Heart right ventricle (tissue), 16 donors: ENCODE measurements around the gene OSBPL8. TPM values are rescaled to one million over a fixed set of nuclear protein-coding genes. Genes with fewer than 3 reads are reported as not detected.

Experiments
- ATAC-seq, 8 donors: fragments of 200-7000 bp; cut with Tn5 transposase; one replicate each; pipeline ENCODE4 v1.9.1; 2020; ENCODE audit warnings: mild to moderate bottlenecking in 8 of 8, moderate library complexity in 8 of 8, moderate number of reproducible peaks in 1 of 8
- DNase-seq, 2 donors: peaks; one replicate each; pipeline ENCODE4 v3.0.0-alpha.2; 2020
- H3K27ac ChIP-seq, 10 donors: fragments of 200-600 bp; sonication (generic) in 2 of 10; one replicate each; pipeline versions ENCODE4 v1.5.0 to v1.8.0; 2020 to 2022; ENCODE audit warnings: mild to moderate bottlenecking in 3 of 10
- H3K27me3 ChIP-seq, 7 donors: fragments of 200-600 bp; one replicate each; pipeline ENCODE4 v1.8.0; 2021 to 2022; ENCODE audit warnings: mild to moderate bottlenecking in 2 of 7
- H3K36me3 ChIP-seq, 9 donors: fragments of 200-600 bp; sonication (generic) in 1 of 9; one replicate each; pipeline versions ENCODE4 v1.5.0 to v1.8.0; 2020 to 2022; ENCODE audit warnings: mild to moderate bottlenecking in 2 of 9
- H3K4me1 ChIP-seq, 9 donors: fragments of 200-600 bp; sonication (generic) in 1 of 9; one replicate each; pipeline versions ENCODE4 v1.5.0 to v1.8.0; 2020 to 2022; ENCODE audit warnings: mild to moderate bottlenecking in 4 of 9
- H3K4me3 ChIP-seq, 10 donors: fragments of 200-600 bp; sonication (generic) in 2 of 10; one replicate each; pipeline versions ENCODE4 v1.5.0 to v1.8.0; 2020 to 2022; ENCODE audit warnings: mild to moderate bottlenecking in 7 of 10, moderate library complexity in 2 of 10
- H3K9me3 ChIP-seq, 11 donors: fragments of 200-600 bp in 10 of 11; sonication (generic) in 2 of 11; one replicate each; pipeline versions ENCODE4 v1.5.0 to v1.8.0; 2013 to 2022; ENCODE audit warnings: mild to moderate bottlenecking in 2 of 11, control low read depth in 1 of 11, moderate library complexity in 1 of 11
- WGBS, 2 donors: extraction: QIAGEN DNeasy Blood & Tissue Kit; methylation state at CpG; one replicate each; pipeline ENCODE4 v1.1.7; 2013; ENCODE audit warnings: inconsistent platforms in 1 of 2; 5-methylcytosine and 5-hydroxymethylcytosine counted together
- intact Hi-C, 10 donors: fragments of 100-400 bp; cut with DNase I; formaldehyde crosslinking; loops; one replicate each; pipeline versions ENCODE4 v1.11.1 to v1.14.2; 2022
- polyA plus RNA-seq, 2 donors: library from polyadenylated mRNA; stranded (reverse); fragments of 200-250 nt; gene quantifications; one replicate each; pipeline ENCODE4 v1.2.3, GENCODE V29; 2013
- total RNA-seq, 10 donors: library from RNA; stranded (reverse); fragmentation: NEBNext Ultra II Directional in 3 of 10; extraction: Animal tissue kit (Norgen Biotek cat#: 25700) in 3 of 10; gene quantifications; one replicate each; pipeline versions ENCODE4 v1.2.1 to v1.2.4, GENCODE V29; 2021 to 2023
- TF ChIP-seq, protein P1 (sequence below), 9 donors: fragments of 200-600 bp; sonication (generic) in 2 of 9; IDR thresholded peaks; one replicate each; pipeline versions ENCODE4 v1.5.0 to v1.8.0; 2021 to 2022; ENCODE audit warnings: antibody characterized with exemption in 9 of 9, mild to moderate bottlenecking in 5 of 9, moderate library complexity in 1 of 9
- donor health status: Arrhythmogenic right ventricular cardiomyopathy.
- donor health status: ischemic (EF 13 %, LVEDD 7.1; RV severe dilation, severe dysfunction).
- donor health status: healthy with polysubstance abuse.
- donor health status: DM: no; HTN: yes; CAD: no.
- donor health status: DM: no; HTN: no; CAD: no.
- donor health status: ischemic (EF 25% LVEDD 6.9; RV normal size, moderate dysfunction).
- donor health status: ischemic (EF 25% LVEDD 5.7; RV mildly dilated, moderate dysfunction).
- donor health status: healthy.
- donor health status: DM: yes; HTN: yes; CAD: no.
- donor health status: Ischemic cardiomyopathy.
- donor health status: ischemic (EF 35%, LVEDD 5.7; RV mildly dilated, moderate dysfunction).
- donor health status: nonischemic (EF 11% LVEDD 7.7; RV severe dilation, severe dysfunction).
- donor health status: DM: yes; HTN: yes; CAD: no.
- donor health status: PGD.
- donor health status: ischemic (EF 29% LVEDD 5.4; RV normal size, mild dysfunction).
- donor health status: nonischemic (EF 23%, LVEDD 6.1; RV moderate dilation, normal function).

The OSBPL8 gene
- total and polyA plus RNA-seq, 12 donors, result 5.6 to 50.0 (median 33.3) TPM

DNA sequence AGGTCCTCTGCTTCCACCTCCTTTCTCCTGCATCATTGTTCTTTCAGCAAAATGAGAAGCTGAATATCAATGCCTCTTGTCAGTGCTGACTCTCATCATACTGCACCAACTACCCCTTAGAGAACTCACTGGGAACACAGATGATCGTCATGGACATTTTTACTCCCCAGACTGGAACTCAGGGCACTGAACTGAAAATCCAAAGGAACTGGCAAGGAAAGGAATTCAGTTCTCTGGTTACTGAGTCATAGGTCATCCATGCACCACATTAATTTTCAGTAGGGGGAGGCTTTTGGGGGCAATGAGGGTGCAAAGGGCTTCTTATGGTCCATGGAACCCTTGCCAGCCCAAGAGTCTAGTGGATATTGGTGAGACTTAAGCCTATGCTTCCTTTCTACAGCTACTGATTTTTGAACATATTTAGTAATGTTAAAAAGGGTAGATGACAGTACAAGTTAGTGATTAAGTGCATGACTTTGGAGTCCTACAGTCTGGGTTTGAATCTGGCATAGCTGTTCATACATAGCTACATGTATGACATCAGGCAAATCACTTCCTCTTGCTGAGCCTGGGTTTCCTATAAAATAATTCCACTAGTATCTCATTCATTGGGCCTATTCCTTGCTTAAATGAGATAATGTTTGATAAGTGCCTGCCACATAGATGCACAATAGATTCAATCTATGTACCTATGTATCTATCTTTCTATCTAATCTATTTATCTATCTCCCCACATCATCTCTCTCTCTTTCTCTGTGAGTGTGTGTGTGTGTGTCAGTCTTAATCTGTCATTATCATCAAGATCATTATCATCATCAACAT is 240.6 kb downstream of the OSBPL8 start:
- WGBS, 2 donors, result 82 to 89% methylated on average over 1 of the region's 1 CpG
- intact Hi-C loops, result no loop called here
- no peak overlapping the region for H3K27ac ChIP-seq
- TF ChIP-seq, protein P1, sequence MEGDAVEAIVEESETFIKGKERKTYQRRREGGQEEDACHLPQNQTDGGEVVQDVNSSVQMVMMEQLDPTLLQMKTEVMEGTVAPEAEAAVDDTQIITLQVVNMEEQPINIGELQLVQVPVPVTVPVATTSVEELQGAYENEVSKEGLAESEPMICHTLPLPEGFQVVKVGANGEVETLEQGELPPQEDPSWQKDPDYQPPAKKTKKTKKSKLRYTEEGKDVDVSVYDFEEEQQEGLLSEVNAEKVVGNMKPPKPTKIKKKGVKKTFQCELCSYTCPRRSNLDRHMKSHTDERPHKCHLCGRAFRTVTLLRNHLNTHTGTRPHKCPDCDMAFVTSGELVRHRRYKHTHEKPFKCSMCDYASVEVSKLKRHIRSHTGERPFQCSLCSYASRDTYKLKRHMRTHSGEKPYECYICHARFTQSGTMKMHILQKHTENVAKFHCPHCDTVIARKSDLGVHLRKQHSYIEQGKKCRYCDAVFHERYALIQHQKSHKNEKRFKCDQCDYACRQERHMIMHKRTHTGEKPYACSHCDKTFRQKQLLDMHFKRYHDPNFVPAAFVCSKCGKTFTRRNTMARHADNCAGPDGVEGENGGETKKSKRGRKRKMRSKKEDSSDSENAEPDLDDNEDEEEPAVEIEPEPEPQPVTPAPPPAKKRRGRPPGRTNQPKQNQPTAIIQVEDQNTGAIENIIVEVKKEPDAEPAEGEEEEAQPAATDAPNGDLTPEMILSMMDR (IDR thresholded peaks at IDR 0.05), result no peak
- H3K36me3 ChIP-seq, result no peaks in the 10 kb centered on the region
- no peak for ATAC-seq
- no peaks in the 10 kb centered on the region for H3K9me3 ChIP-seq
- no peak overlapping the region for H3K4me3 ChIP-seq
- no peak for DNase-seq
- no peaks in the 10 kb centered on the region for H3K4me1 ChIP-seq
- no peaks in the 10 kb centered on the region for H3K27me3 ChIP-seq

DNA sequence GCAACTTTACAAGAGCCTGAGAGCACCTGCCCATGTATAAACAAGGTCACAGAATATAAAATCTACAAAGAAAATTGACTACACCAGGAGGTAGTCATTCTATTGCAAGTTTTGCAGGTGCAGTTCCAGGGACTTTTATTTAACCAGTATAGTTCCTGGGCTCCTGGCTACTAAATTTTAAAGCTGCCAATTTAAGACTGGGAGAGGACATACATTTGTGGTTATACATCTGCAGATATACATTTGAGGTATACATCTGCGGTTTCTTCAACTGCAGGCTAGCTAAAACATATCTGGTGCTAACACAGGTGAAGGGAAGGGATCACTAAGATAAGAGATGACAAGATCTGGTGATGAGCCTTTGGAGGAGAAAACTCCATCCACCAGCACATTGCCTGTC is 241.6 kb downstream of the OSBPL8 start:
- 93 to 94% methylated on average over 1 of the region's 1 CpG for WGBS, 2 donors
- no peaks in the 10 kb centered on the region for H3K9me3 ChIP-seq
- no peaks in the 10 kb centered on the region for H3K36me3 ChIP-seq
- intact Hi-C loops, result no loop called here
- H3K4me1 ChIP-seq, result no peaks in the 10 kb centered on the region
- TF ChIP-seq, protein P1 (IDR thresholded peaks at IDR 0.05), result no peak
- peaks cover 0 to 3% (median 0%) of the 10 kb centered on the region in 7 donors for H3K27me3 ChIP-seq
- H3K27ac ChIP-seq, result no peak overlapping the region
- ATAC-seq, result no peak
- no peak overlapping the region for H3K4me3 ChIP-seq
- no peak for DNase-seq

DNA sequence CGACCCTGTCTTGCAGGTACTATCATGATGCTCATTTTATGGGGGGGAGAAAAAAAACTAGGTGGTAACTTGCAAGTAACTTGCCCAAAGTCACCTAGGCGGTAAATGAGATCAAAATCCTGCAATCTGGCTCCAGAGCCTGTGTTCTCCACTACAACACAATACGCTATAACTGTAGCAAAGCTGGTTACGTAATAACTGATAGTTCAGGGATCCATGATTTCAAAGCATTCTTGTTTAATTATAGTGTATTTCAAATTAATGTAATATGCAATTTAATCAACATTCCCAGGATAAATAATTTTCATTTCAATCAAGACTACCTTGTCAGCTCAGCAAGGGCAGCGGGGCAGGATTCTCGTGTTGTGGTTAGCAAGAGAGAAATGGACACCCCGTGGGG is 243.1 kb downstream of the OSBPL8 start:
- Histone ChIP-seq H3K4me1 (no peaks in the 10 kb centered on the region), H3K4me3 (no peak overlapping the region), H3K36me3 (no peaks in the 10 kb centered on the region), H3K27me3 (peaks cover 0 to 11% (median 0%) of the 10 kb centered on the region in 7 donors), H3K9me3 (no peaks in the 10 kb centered on the region), H3K27ac (no peak overlapping the region)
- TF ChIP-seq, protein P1 (IDR thresholded peaks at IDR 0.05), result no peak
- intact Hi-C loops, result no loop called here
- ATAC-seq, result no peak
- DNase-seq, result no peak
- WGBS, 2 donors, result 88 to 91% methylated on average over 7 of the region's 7 CpGs

DNA sequence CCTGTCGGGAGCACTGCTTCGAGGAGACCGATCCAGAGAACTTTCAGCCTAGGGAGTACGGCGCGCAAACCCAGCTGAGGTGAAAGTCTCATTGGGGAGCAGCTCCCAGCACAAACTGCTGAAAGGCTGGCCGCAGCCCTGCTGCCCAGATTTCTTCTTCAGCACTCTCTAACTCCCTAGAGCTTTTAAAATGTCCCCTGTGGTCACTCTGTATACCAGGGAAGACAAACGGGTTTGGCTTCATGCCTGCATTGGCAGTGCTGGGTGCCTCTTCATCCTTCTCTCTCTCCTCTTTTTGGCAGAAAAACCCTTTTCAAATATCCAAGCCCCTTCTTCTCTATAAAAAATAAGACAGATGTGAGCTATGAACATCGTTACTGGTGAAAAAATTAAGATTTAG is 246.3 kb downstream of the OSBPL8 start:
- TF ChIP-seq, protein P1 (IDR thresholded peaks at IDR 0.05), result no peak
- Histone ChIP-seq H3K27me3 (peaks cover 0 to 13% (median 0%) of the 10 kb centered on the region in 7 donors), H3K36me3 (no peaks in the 10 kb centered on the region), H3K4me3 (no peak overlapping the region), H3K27ac (no peak overlapping the region), H3K9me3 (no peaks in the 10 kb centered on the region), H3K4me1 (no peaks in the 10 kb centered on the region)
- ATAC-seq (no peak), DNase-seq (no peak)
- 71 to 83% methylated on average over 9 of the region's 9 CpGs for WGBS, 2 donors
- intact Hi-C loops, result no loop called here
